ENCODE results near the gene RCN1. TPM values are rescaled to one million over a fixed set of nuclear protein-coding genes. Genes with fewer than 3 reads are reported as not detected.

Gene RCN1
- total and polyA plus RNA-seq, 2 of the 8 experiments (the other 6 are each of a cell fraction or from before 2014, with no cell fraction given): 45.1 to 123 TPM

DNA sequence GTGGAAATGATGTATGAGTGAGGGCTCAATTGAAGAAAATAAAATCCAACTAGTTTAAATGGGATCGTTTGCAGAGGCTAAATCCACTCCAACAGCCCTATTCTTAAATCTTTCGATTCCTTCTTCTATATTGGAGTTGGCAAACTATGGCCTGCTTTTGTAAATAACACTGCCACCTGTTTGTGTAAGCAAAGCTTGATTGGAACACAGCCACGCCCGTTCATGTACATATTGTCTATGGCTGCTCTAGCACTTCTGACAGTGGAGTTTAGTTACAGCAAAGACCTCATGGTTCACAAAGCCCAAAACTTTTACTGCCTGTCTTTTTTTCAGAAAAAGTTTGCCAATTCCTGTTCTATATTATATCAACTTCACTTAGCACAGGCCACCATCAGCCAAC is 40.6 kb upstream of the RCN1 start:
- Histone ChIP-seq H3K36me3 (ENCODE audit: control insufficient read depth in 2 of 4, insufficient read depth in 4 of 4, low read length in 3 of 4) (no peaks in the 10 kb centered on the region), H3K56ac (replicated peaks; ENCODE audit: insufficient read length, low read depth, low read length) (no peak overlapping the region), H2BK120ac (replicated peaks; ENCODE audit: low read depth, low read length) (no peak overlapping the region), H3K79me1 (ENCODE audit: low read depth, low read length) (no peaks in the 10 kb centered on the region), H3K27ac (ENCODE audit: low read depth, low read length) (no peak overlapping the region), H3K4me3 (ENCODE audit: extremely low read depth in 1 of 4, insufficient read depth in 2 of 4, low read depth in 3 of 4, low read length in 4 of 4) (no peak overlapping the region), H3K27me3 (replicated peaks in 1 of 4; ENCODE audit: control insufficient read depth in 3 of 4, extremely low read depth in 1 of 4, insufficient read depth in 3 of 4, low read length in 3 of 4) (no peaks in the 10 kb centered on the region), H3K4me2 (ENCODE audit: insufficient read depth in 1 of 2, low read depth in 2 of 2, low read length in 2 of 2) (no peak overlapping the region), H2BK15ac (ENCODE audit: low read length) (no peak overlapping the region), H3K4me1 (replicated peaks in 1 of 4; ENCODE audit: control insufficient read depth in 3 of 4, insufficient read depth in 4 of 4, low read length in 3 of 4) (no peaks in the 10 kb centered on the region), H3K23me2 (ENCODE audit: low read depth, low read length) (no peaks in the 10 kb centered on the region; the same call in 1 of the 2 replicates), H4K5ac (ENCODE audit: insufficient read length, low read depth, low read length) (no peak overlapping the region), H3K14ac (ENCODE audit: insufficient read length) (no peak overlapping the region), H3K23ac (ENCODE audit: insufficient read length) (no peak overlapping the region), H2BK12ac (ENCODE audit: low read depth, low read length) (no peak overlapping the region), H2BK5ac (ENCODE audit: low read depth, low read length) (no peak overlapping the region), H2AK5ac (ENCODE audit: low read depth, low read length) (no peak overlapping the region), H4K91ac (replicated peaks; ENCODE audit: insufficient read length, low read length) (no peak overlapping the region), H2AFZ (ENCODE audit: low read length) (no peak overlapping the region), H3K79me2 (ENCODE audit: control insufficient read depth in 1 of 2, insufficient read depth in 2 of 2, low read length in 2 of 2) (no peaks in the 10 kb centered on the region), H4K20me1 (replicated peaks in 1 of 2; ENCODE audit: control insufficient read depth in 1 of 2, insufficient read depth in 2 of 2, low read length in 2 of 2) (no peaks in the 10 kb centered on the region), H4K8ac (ENCODE audit: extremely low read depth, insufficient read depth, low read length) (no peak overlapping the region), H3K18ac (ENCODE audit: extremely low read depth, low read length) (no peak overlapping the region), H3K4ac (replicated peaks; ENCODE audit: insufficient read length, low read depth, low read length) (no peak overlapping the region), H3K9ac (replicated peaks in 1 of 4; ENCODE audit: extremely low read depth in 1 of 4, low read depth in 3 of 4, low read length in 3 of 4) (no peak overlapping the region), H3K9me3 (ENCODE audit: insufficient read depth in 2 of 2, low read depth in 1 of 2, low read length in 1 of 2) (no peaks in the 10 kb centered on the region), H2BK20ac (ENCODE audit: low read length) (no peak overlapping the region)
- CTCF ChIA-PET (ENCODE audit: partially characterized antibody): interaction anchor here (0.8 to 12.9 kb wide), 12 partner anchors 10 to 150 kb away, joined by 3 to 187 read pairs (median 5); no protein-coding TSS in a partner anchor
- TF ChIP-seq BRCA1 (IDR thresholded peaks at IDR 0.05; ENCODE audit: low read depth, low read length): no peak
- TF ChIP-seq, protein P1, sequence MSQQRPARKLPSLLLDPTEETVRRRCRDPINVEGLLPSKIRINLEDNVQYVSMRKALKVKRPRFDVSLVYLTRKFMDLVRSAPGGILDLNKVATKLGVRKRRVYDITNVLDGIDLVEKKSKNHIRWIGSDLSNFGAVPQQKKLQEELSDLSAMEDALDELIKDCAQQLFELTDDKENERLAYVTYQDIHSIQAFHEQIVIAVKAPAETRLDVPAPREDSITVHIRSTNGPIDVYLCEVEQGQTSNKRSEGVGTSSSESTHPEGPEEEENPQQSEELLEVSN (IDR thresholded peaks at IDR 0.05): no peak
- TF ChIP-seq RNF2 (IDR thresholded peaks at IDR 0.05; ENCODE audit: borderline replicate concordance, low read depth, low read length, missing control alignments, poor library complexity, severe bottlenecking): no peak
- no peak for TF ChIP-seq HDAC2 (IDR thresholded peaks at IDR 0.05; ENCODE audit: borderline replicate concordance in 1 of 2, low read depth in 2 of 2, low read length in 2 of 2)
- TF ChIP-seq, protein P2, sequence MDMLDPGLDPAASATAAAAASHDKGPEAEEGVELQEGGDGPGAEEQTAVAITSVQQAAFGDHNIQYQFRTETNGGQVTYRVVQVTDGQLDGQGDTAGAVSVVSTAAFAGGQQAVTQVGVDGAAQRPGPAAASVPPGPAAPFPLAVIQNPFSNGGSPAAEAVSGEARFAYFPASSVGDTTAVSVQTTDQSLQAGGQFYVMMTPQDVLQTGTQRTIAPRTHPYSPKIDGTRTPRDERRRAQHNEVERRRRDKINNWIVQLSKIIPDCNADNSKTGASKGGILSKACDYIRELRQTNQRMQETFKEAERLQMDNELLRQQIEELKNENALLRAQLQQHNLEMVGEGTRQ (IDR thresholded peaks at IDR 0.05; ENCODE audit: low read length): no peak
- TF ChIP-seq TEAD4 (IDR thresholded peaks at IDR 0.05; ENCODE audit: low read depth, low read length): no peak
- TF ChIP-seq NANOG (IDR thresholded peaks at IDR 0.05; ENCODE audit: insufficient read depth, low read depth, low read length, poor library complexity, severe bottlenecking): no peak
- no peak for TF ChIP-seq CHD1 (IDR thresholded peaks at IDR 0.05; ENCODE audit: low read depth, low read length)
- TF ChIP-seq, protein P3, sequence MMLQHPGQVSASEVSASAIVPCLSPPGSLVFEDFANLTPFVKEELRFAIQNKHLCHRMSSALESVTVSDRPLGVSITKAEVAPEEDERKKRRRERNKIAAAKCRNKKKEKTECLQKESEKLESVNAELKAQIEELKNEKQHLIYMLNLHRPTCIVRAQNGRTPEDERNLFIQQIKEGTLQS (IDR thresholded peaks at IDR 0.05; ENCODE audit: insufficient read depth, low read depth, low read length): no peak
- FAIRE-seq: no peak
- POLR2A ChIA-PET (ENCODE audit: partially characterized antibody): interaction anchor here (1.1 kb wide), 1 partner anchor 41 kb away, joined by 3 read pairs; the partner anchor contains the start of gene RCN1
- WGBS, 2 experiments (ENCODE audit: extremely low coverage in 1 of 2, insufficient coverage in 1 of 2, insufficient read length in 1 of 2, insufficient replicate concordance in 2 of 2, low coverage in 1 of 2, low lambda C conversion rate in 2 of 2, missing lambda C conversion rate in 1 of 2): 90% methylated on average over 4 of the region's 4 CpGs; no CpG with 5 or more reads in 1 of the 2 experiments
- DNase-seq (ENCODE audit: low read depth in 1 of 2, low spot score in 2 of 2): no peak

All from H1 (cell line).